PC-3 (cell line): ENCODE data around the gene LRRC8C. TPM values are rescaled to one million over a fixed set of nuclear protein-coding genes. Genes with fewer than 3 reads are reported as not detected.

Source experiments
- ATAC-seq: fragments of 200-7000 bp; cut with Tn5 transposase; 2 replicates; pipeline ENCODE4 v1.9.1; 2020; ENCODE audit warnings: mild to moderate bottlenecking, moderate library complexity
- BruUV-seq: library from RNA; stranded (reverse); fragments of 400-500 nt; replicated peaks from 2 replicates; lab custom pipeline; 2021; lab: Mats Ljungman, UMichigan
- CTCF ChIA-PET: fragments of 300-600 bp; sonication (Branson Sonifier 250); formaldehyde crosslinking; loops from one replicate; lab custom pipeline; 2022; ENCODE audit warnings: antibody characterized with exemption; lab: Charles Lee
- POLR2A ChIA-PET: fragments of 300-600 bp; sonication (Branson Sonifier 250); formaldehyde crosslinking; loops from one replicate; lab custom pipeline; 2022; ENCODE audit warnings: antibody characterized with exemption; ENCODE audit not compliant: unreplicated experiment; lab: Charles Lee
- DNase-seq: peaks from one replicate; pipeline ENCODE4 v3.0.0-alpha.2; 2015
- H2AFZ ChIP-seq: fragments of 300-600 bp; sonication (generic); 2 replicates; pipeline ENCODE4 v1.6.0; 2016; ENCODE audit warnings: antibody characterized with exemption, low read length
- H3F3A ChIP-seq: fragments of 300-600 bp; sonication (generic); one replicate; pipeline ENCODE4 v1.6.0; 2017; ENCODE audit warnings: antibody characterized with exemption, low read length, control low read depth, mild to moderate bottlenecking; ENCODE audit not compliant: unreplicated experiment
- H3K27ac ChIP-seq: fragments of 300-600 bp; sonication (generic); 2 replicates; pipeline ENCODE4 v1.5.1; 2016; ENCODE audit warnings: mild to moderate bottlenecking, low read length
- H3K27me3 ChIP-seq: fragments of 300-600 bp; sonication (generic); 2 replicates; pipeline ENCODE4 v1.6.1; 2016; ENCODE audit warnings: low read length, mixed read lengths
- H3K36me3 ChIP-seq: fragments of 300-600 bp; sonication (generic); 2 replicates; pipeline ENCODE4 v1.6.1; 2016; ENCODE audit warnings: low read depth, mixed run types, low read length, mixed read lengths
- H3K4me1 ChIP-seq: fragments of 300-600 bp; sonication (generic); 2 replicates; pipeline ENCODE4 v1.5.1; 2016; ENCODE audit warnings: low read length; ENCODE audit not compliant: insufficient read depth
- H3K4me2 ChIP-seq: fragments of 300-600 bp; sonication (generic); 2 replicates; pipeline ENCODE4 v1.6.0; 2016; ENCODE audit warnings: low read length
- H3K4me3 ChIP-seq: fragments of 300-600 bp; sonication (generic); 2 replicates; pipeline ENCODE4 v1.5.1; 2016; ENCODE audit warnings: mild to moderate bottlenecking, low read length, mixed read lengths
- H3K79me2 ChIP-seq: fragments of 300-600 bp; sonication (generic); 2 replicates; pipeline ENCODE4 v1.6.1; 2017; ENCODE audit warnings: low read length, mixed read lengths
- H3K9ac ChIP-seq: fragments of 300-600 bp; sonication (generic); 2 replicates; pipeline ENCODE4 v1.6.0; 2016; ENCODE audit warnings: mild to moderate bottlenecking, low read length
- H3K9me2 ChIP-seq: fragments of 300-600 bp; sonication (generic); replicated peaks from 2 replicates; pipeline ENCODE4 v1.6.1; 2016; ENCODE audit warnings: mixed run types, low read length, mixed read lengths
- H3K9me3 ChIP-seq: fragments of 300-600 bp; sonication (generic); 2 replicates; pipeline ENCODE4 v1.6.1; 2016; ENCODE audit warnings: low read length, mixed read lengths
- H4K20me1 ChIP-seq: fragments of 300-600 bp; sonication (generic); 2 replicates; pipeline ENCODE4 v1.6.1; 2016; ENCODE audit warnings: low read length, mixed read lengths
- EZH2 ChIP-seq: fragments of 300-600 bp; sonication (generic); IDR thresholded peaks from one replicate; pipeline ENCODE4 v1.6.1; 2017; ENCODE audit warnings: antibody characterized with exemption, mild to moderate bottlenecking, low read length; ENCODE audit not compliant: unreplicated experiment
- EZH2phosphoT487 ChIP-seq: fragments of 300-600 bp; sonication (generic); IDR thresholded peaks from 2 replicates; pipeline ENCODE4 v1.6.1; 2018; ENCODE audit warnings: mild to moderate bottlenecking, antibody characterized with exemption, low read length, borderline replicate concordance
- intact Hi-C: fragments of 100-400 bp; cut with micrococcal nuclease; formaldehyde crosslinking; loops from 2 replicates; pipeline ENCODE4 v1.9.0; 2023
- total RNA-seq: library from RNA; depleted of rRNA; stranded (reverse); fragments of >200 nt; gene quantifications from 2 replicates; pipeline ENCODE4 v1.2.3, GENCODE V29; 2014
- TF ChIP-seq, protein P1 (sequence below): fragments of 300-600 bp; sonication (generic); conservative IDR thresholded peaks from 2 replicates; pipeline ENCODE4 v1.5.1; 2017; ENCODE audit warnings: antibody characterized with exemption, low read depth, mild to moderate bottlenecking, low read length

LRRC8C gene
- total RNA-seq, 1 experiment from 2014 or later, result 4.3 TPM

- DNase-seq (no peak), ATAC-seq (no peak)
- Histone ChIP-seq H3K27me3 (no peaks in the 10 kb centered on the region), H3K9ac (no peak overlapping the region), H3F3A (no peaks in the 10 kb centered on the region), H3K27ac (no peak overlapping the region), H4K20me1 (no peaks in the 10 kb centered on the region), H3K36me3 (no peaks in the 10 kb centered on the region), H3K4me2 (no peak overlapping the region), H3K4me3 (no peak overlapping the region), H3K9me2 (no peaks in the 10 kb centered on the region), H3K9me3 (no peaks in the 10 kb centered on the region), H2AFZ (no peak overlapping the region), H3K79me2 (no peaks in the 10 kb centered on the region), H3K4me1 (peaks cover 12% of the 10 kb centered on the region)
- CTCF ChIA-PET, result no interaction called here
- POLR2A ChIA-PET, result no interaction called here
- no TSS peak for BruUV-seq
- intact Hi-C loops, result no loop called here
- TF ChIP-seq, protein P1, sequence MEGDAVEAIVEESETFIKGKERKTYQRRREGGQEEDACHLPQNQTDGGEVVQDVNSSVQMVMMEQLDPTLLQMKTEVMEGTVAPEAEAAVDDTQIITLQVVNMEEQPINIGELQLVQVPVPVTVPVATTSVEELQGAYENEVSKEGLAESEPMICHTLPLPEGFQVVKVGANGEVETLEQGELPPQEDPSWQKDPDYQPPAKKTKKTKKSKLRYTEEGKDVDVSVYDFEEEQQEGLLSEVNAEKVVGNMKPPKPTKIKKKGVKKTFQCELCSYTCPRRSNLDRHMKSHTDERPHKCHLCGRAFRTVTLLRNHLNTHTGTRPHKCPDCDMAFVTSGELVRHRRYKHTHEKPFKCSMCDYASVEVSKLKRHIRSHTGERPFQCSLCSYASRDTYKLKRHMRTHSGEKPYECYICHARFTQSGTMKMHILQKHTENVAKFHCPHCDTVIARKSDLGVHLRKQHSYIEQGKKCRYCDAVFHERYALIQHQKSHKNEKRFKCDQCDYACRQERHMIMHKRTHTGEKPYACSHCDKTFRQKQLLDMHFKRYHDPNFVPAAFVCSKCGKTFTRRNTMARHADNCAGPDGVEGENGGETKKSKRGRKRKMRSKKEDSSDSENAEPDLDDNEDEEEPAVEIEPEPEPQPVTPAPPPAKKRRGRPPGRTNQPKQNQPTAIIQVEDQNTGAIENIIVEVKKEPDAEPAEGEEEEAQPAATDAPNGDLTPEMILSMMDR, result no peak
- TF ChIP-seq EZH2phosphoT487, result no peak
Measured at GRCh38 chr1:89609781-89610456, 23.0 kb upstream of the LRRC8C start.

GRCh38 chr1:89610457-89611011 is 22.4 kb upstream of the LRRC8C start:
- ATAC-seq, result no peak
- intact Hi-C loops, result no loop called here

DNA sequence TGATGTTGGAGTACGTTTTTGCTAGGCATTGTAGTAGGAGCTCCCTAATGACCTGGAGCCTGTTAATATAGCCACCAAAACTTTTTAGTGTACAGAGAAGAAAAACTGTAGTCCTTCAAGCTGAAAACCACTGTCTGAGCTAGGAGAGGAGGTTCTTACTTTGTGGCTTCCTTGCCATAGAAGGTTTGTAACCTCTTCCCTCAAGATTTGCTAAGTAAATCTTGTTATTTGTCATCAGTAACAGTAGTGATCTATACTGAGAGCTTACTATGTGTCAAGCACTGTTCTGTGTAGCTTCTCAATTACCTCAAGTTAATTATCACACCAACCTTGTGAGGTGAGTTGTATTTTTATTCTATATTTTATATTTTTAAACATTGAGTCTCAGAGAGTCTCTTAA is 21.2 kb upstream of the LRRC8C start:
- H4K20me1 ChIP-seq, result no peaks in the 10 kb centered on the region
- H3F3A ChIP-seq, result no peaks in the 10 kb centered on the region
- H3K27ac ChIP-seq, result no peak overlapping the region
- H3K36me3 ChIP-seq, result no peaks in the 10 kb centered on the region
- ChIA-PET POLR2A (no interaction called here), CTCF (no interaction called here)
- H3K4me1 ChIP-seq, result no peaks in the 10 kb centered on the region; the same call in 1 of the 2 replicates
- no peak for DNase-seq
- ATAC-seq, result no peak
- BruUV-seq, result no TSS peak
- no peaks in the 10 kb centered on the region for H3K27me3 ChIP-seq
- H3K9ac ChIP-seq, result no peak overlapping the region
- no peaks in the 10 kb centered on the region for H3K9me2 ChIP-seq
- no peak overlapping the region for H3K4me2 ChIP-seq
- H3K9me3 ChIP-seq, result no peaks in the 10 kb centered on the region
- H3K4me3 ChIP-seq, result no peak overlapping the region
- intact Hi-C loops, result no loop called here
- no peaks in the 10 kb centered on the region for H3K79me2 ChIP-seq
- H2AFZ ChIP-seq, result no peak overlapping the region
- TF ChIP-seq EZH2 (no peak), EZH2phosphoT487 (no peak)
- TF ChIP-seq, protein P1, result no peak

More at GRCh38 chr1:89610457-89611011, 22.4 kb upstream of the LRRC8C start:
- Histone ChIP-seq H3K9me3 (no peaks in the 10 kb centered on the region), H3K27me3 (no peaks in the 10 kb centered on the region), H3K4me2 (no peak overlapping the region), H3K36me3 (no peaks in the 10 kb centered on the region), H3K9me2 (no peaks in the 10 kb centered on the region), H3K4me1 (peaks cover 9% of the 10 kb centered on the region), H3K4me3 (no peak overlapping the region), H2AFZ (no peak overlapping the region), H3K9ac (no peak overlapping the region), H3K79me2 (no peaks in the 10 kb centered on the region), H3F3A (no peaks in the 10 kb centered on the region), H3K27ac (no peak overlapping the region), H4K20me1 (no peaks in the 10 kb centered on the region)
- TF ChIP-seq, protein P1, result no peak
- TF ChIP-seq EZH2, result no peak
- TF ChIP-seq EZH2phosphoT487, result no peak
- DNase-seq, result no peak
- POLR2A ChIA-PET, result no interaction called here
- BruUV-seq, result no TSS peak
- CTCF ChIA-PET, result no interaction called here
